Keratinocyte (primary cell): ENCODE results near the gene TRPM2. TPM values are rescaled to one million over a fixed set of nuclear protein-coding genes. Genes with fewer than 3 reads are reported as not detected.

Source experiments
- DNase-seq: peaks from one replicate; pipeline ENCODE4 v3.0.0-alpha.2; 2011; ENCODE audit warnings: low read depth, missing footprints, low spot score
- FAIRE-seq: peaks from 2 replicates; lab custom pipeline; 2011; peaks lifted over from hg19 to GRCh38; lab: Jason Lieb, UNC
- H2AFZ ChIP-seq: 2 replicates; pipeline ENCODE4 v1.6.0; 2012; ENCODE audit warnings: low read length, control low read depth, inconsistent platforms; ENCODE audit not compliant: control insufficient read depth
- H3K27ac ChIP-seq: 2 replicates; pipeline ENCODE4 v1.5.1; 2011; ENCODE audit warnings: low read length; ENCODE audit not compliant: control insufficient read depth, insufficient read depth
- H3K27me3 ChIP-seq: 3 replicates; pipeline ENCODE4 v1.6.0; 2011; ENCODE audit warnings: low read length; ENCODE audit not compliant: control insufficient read depth, insufficient read depth; ENCODE audit errors: extremely low read depth
- H3K36me3 ChIP-seq, 2 experiments: 2 replicates in 1 of 2; 3 replicates in 1 of 2; pipeline ENCODE4 v1.5.1; 2011; ENCODE audit warnings: low read length in 2 of 2, mild to moderate bottlenecking in 1 of 2; ENCODE audit not compliant: control insufficient read depth in 2 of 2, insufficient read depth in 2 of 2; ENCODE audit errors: extremely low read depth in 1 of 2
- H3K4me1 ChIP-seq: 3 replicates; pipeline ENCODE4 v1.5.1; 2011; ENCODE audit warnings: low read length; ENCODE audit not compliant: control insufficient read depth, insufficient read depth; ENCODE audit errors: extremely low read depth
- H3K4me2 ChIP-seq: 3 replicates; pipeline ENCODE4 v1.6.0; 2011; ENCODE audit warnings: low read depth, low read length; ENCODE audit not compliant: control insufficient read depth, insufficient read depth; ENCODE audit errors: extremely low read depth
- H3K4me3 ChIP-seq, 3 experiments: fragments of 200-600 bp in 1 of 3; sonication (generic) in 1 of 3; 2 replicates in 2 of 3; 3 replicates in 1 of 3; pipeline ENCODE4 v1.5.1; 2011 to 2016; ENCODE audit warnings: low read length in 3 of 3, mild to moderate bottlenecking in 3 of 3, control low read depth in 2 of 3, inconsistent platforms in 1 of 3, low read depth in 1 of 3, mixed read lengths in 1 of 3, mixed run types in 1 of 3, moderate library complexity in 1 of 3; ENCODE audit not compliant: control insufficient read depth in 2 of 3, insufficient read depth in 2 of 3; ENCODE audit errors: extremely low read depth in 1 of 3
- H3K79me2 ChIP-seq: 2 replicates; pipeline ENCODE4 v1.6.0; 2012; ENCODE audit warnings: low read length; ENCODE audit not compliant: control insufficient read depth, insufficient read depth
- H3K9ac ChIP-seq: 3 replicates; pipeline ENCODE4 v1.6.0; 2011; ENCODE audit warnings: low read length; ENCODE audit not compliant: control insufficient read depth, insufficient read depth; ENCODE audit errors: extremely low read depth
- H3K9me1 ChIP-seq: 3 replicates; pipeline ENCODE4 v1.6.0; 2011; ENCODE audit warnings: low read length; ENCODE audit not compliant: control insufficient read depth, insufficient read depth; ENCODE audit errors: extremely low read depth
- H3K9me3 ChIP-seq: 2 replicates; pipeline ENCODE4 v1.5.1; 2012; ENCODE audit warnings: low read depth, low read length; ENCODE audit not compliant: control insufficient read depth
- H4K20me1 ChIP-seq: 3 replicates; pipeline ENCODE4 v1.6.0; 2011; ENCODE audit warnings: low read length; ENCODE audit not compliant: control insufficient read depth, insufficient read depth; ENCODE audit errors: extremely low read depth
- CTCF ChIP-seq, 3 experiments: IDR thresholded peaks in 1 of 3; conservative IDR thresholded peaks in 1 of 3; optimal IDR thresholded peaks in 1 of 3; 2 replicates in 2 of 3; 3 replicates in 1 of 3; pipeline versions ENCODE3 to v1.5.1; 2011; ENCODE audit warnings: low read length in 3 of 3, mild to moderate bottlenecking in 3 of 3, moderate library complexity in 2 of 3, control low read depth in 1 of 3, inconsistent platforms in 1 of 3; ENCODE audit not compliant: insufficient read depth in 2 of 3; ENCODE audit errors: extremely low read depth in 1 of 3
- EZH2 ChIP-seq: IDR thresholded peaks from one replicate; pipeline ENCODE4 v1.6.1; 2012; ENCODE audit warnings: inconsistent platforms, mild to moderate bottlenecking, low read length, moderate library complexity
- dilution Hi-C: fragments of 300-500 bp; cut with MboI; formaldehyde crosslinking; loops from one replicate; pipeline ENCODE4 v1.7.0; 2020; ENCODE audit warnings: low sequenced_read_pairs; ENCODE audit not compliant: extremely low pct_ligation_motif_present
- polyA plus RNA-seq, 5 experiments: library from polyadenylated mRNA; depleted of rRNA in 3 of 5; stranded (reverse) in 3 of 5; stranded (forward) in 1 of 5; unstranded in 1 of 5; fragments of >200 nt; gene quantifications; 1 replicate in 1 of 5; 2 replicates in 3 of 5; 3 replicates in 1 of 5; pipeline versions ENCODE4 v1.2.1 to v1.2.3, GENCODE V29; 2011 to 2012; ENCODE audit warnings: missing spikeins in 2 of 5, low read depth in 1 of 5, low replicate concordance in 1 of 5

TRPM2 gene
- polyA plus RNA-seq, 1 donor (not counting 4 experiments of a cell fraction or from before 2014, with no cell fraction given) = 0.31 TPM

- Histone ChIP-seq H3K9ac (no peak overlapping the region), H3K27me3 (peaks cover 26% of the 10 kb centered on the region), H4K20me1 (no peaks in the 10 kb centered on the region), H3K4me1 (no peaks in the 10 kb centered on the region), H3K79me2 (no peaks in the 10 kb centered on the region), H3K9me3 (no peaks in the 10 kb centered on the region), H2AFZ (no peak overlapping the region), H3K9me1 (no peaks in the 10 kb centered on the region), H3K4me2 (no peak overlapping the region), H3K27ac (no peak overlapping the region), H3K36me3 (no peaks in the 10 kb centered on the region), H3K4me3 (no peak overlapping the region)
- no peak for TF ChIP-seq EZH2
- TF ChIP-seq CTCF (optimal IDR thresholded peaks at IDR 0.05 in 1 of 3, IDR thresholded peaks at IDR 0.05 in 1 of 3, conservative IDR thresholded peaks at IDR 0.05 in 1 of 3; ENCODE audit: extremely low read depth in 1 of 3, insufficient read depth in 2 of 3, low read length in 3 of 3) = no peak
- dilution Hi-C loops = no loop called here
- no peak for DNase-seq
- no peak for FAIRE-seq
Measured at GRCh38 chr21:44354775-44355771, 1.7 kb downstream of the TRPM2 start.

- H3K4me3 ChIP-seq = no peak overlapping the region
- no peaks in the 10 kb centered on the region for H3K79me2 ChIP-seq
- no peak overlapping the region for H3K27ac ChIP-seq
- no peak for TF ChIP-seq CTCF (optimal IDR thresholded peaks at IDR 0.05 in 1 of 3, IDR thresholded peaks at IDR 0.05 in 1 of 3, conservative IDR thresholded peaks at IDR 0.05 in 1 of 3; ENCODE audit: extremely low read depth in 1 of 3, insufficient read depth in 2 of 3, low read length in 3 of 3)
- TF ChIP-seq EZH2 = no peak
- H2AFZ ChIP-seq = no peak overlapping the region
- dilution Hi-C loops = no loop called here
- DNase-seq = no peak
- no peaks in the 10 kb centered on the region for H4K20me1 ChIP-seq
- no peaks in the 10 kb centered on the region for H3K4me1 ChIP-seq
- no peaks in the 10 kb centered on the region for H3K9me1 ChIP-seq
- FAIRE-seq = no peak
- no peak overlapping the region for H3K9ac ChIP-seq
- H3K27me3 ChIP-seq = peaks cover 19% of the 10 kb centered on the region
- no peaks in the 10 kb centered on the region for H3K36me3 ChIP-seq
- no peaks in the 10 kb centered on the region for H3K9me3 ChIP-seq
- no peak overlapping the region for H3K4me2 ChIP-seq
Measured at GRCh38 chr21:44356160-44356559, 2.7 kb downstream of the TRPM2 start.
